Measurements from ENCODE around the gene RAB8A.
"Not testable (repeated sequence)": the region's sequence is repeated elsewhere in the genome, so short reads cannot be mapped to it uniquely, and the experiment has no call there.

RAB8A gene

DNA sequence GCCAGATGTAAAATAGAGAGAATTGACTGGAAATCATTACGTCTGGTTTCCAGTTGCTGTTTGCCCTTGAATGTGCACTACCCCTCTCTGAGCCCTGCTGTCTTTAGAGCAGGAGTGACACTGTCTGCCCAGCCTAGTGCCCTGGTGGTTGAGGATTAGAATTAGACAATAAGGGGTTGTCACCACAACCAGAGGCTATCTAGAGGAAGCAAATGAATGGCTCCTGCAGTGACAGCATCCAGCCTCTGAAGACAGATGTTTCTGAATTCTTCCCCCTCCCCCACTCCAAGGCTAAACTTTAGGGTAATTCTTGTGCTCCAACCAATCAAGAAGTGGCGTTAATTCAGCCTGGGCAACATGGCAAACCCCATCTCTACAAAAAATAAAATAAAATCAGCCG lies 2.0 kb downstream of the RAB8A start:
- DNase-seq, result no peak

- no peak for DNase-seq
Measured at GRCh38 chr19:16115301-16116039, 3.8 kb downstream of the RAB8A start.

DNA sequence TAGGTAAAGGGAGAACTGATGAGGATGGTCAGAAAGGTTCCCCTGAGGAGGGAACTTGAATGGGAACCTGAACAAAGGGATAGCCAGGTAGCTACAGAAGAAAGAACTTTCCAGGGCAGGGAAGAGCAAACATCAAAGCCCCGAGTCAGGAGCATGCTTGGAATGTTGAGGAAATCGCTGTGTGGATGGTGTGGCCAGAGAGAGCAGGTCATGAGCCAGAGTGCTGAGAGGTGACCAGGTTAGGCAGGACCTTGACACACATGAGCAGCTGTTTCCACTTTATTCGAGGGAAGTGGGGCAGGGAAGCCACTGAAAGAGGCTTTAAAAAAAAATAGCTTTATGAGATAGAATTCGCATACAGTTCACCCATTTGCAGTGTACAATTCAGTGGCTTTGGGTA lies 4.4 kb downstream of the RAB8A start:
- DNase-seq, result no peak

DNA sequence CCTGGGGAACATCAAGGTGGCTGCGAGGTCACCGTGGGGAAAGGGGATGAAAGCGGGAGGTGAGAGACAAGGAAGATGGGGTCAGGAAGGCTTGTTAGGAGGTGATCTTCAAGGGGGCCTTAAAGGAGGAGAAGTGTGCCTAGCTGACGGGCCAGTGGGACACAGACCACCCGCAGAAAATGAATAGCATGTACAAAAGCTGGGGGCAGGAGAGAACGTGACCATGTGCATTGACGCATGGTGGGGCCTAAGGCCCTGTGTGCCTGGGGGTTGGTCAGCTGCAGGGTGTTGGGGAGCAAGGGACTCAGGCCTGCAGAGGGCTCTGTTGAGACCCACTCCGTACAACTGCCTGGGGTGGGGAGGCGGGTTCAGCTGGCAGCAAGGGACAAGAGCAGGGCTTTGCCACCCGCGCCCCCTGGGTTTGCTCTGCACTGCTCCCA lies 5.9 kb downstream of the RAB8A start:
- DNase-seq, result no peak

DNA sequence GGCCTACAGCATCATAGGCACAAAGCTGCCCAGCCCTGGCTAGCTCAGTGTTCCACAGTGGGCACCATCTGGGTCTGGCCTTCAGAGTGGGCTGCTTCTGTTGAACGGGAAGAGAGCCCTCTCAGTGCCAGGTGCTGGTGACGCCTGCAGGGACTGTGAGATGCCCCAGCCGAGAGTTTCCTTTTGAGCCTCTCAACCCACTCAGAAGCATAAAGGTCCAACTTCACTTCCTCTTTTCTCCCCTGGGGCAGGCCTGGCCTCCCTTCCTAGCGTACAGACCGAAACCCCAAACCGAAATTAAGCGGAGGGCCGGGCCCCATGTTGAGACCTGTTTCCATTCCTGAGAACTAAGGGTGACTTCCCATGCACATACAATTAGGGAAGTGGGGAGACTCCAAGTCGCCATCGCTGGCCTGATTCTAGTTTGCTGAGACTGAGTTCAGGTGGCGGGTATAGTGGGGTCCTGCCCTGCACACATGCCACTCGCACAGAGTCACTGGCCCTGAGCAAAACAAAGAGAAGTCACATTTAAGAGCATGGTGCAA lies 6.9 kb downstream of the RAB8A start:
- DNase-seq, result no peak

- not testable (repeated sequence) for DNase-seq
Measured at GRCh38 chr19:16119075-16119857, 7.6 kb downstream of the RAB8A start.

GRCh38 chr19:16121141-16121540 lies 9.5 kb downstream of the RAB8A start:
- DNase-seq, result no peak

DNA sequence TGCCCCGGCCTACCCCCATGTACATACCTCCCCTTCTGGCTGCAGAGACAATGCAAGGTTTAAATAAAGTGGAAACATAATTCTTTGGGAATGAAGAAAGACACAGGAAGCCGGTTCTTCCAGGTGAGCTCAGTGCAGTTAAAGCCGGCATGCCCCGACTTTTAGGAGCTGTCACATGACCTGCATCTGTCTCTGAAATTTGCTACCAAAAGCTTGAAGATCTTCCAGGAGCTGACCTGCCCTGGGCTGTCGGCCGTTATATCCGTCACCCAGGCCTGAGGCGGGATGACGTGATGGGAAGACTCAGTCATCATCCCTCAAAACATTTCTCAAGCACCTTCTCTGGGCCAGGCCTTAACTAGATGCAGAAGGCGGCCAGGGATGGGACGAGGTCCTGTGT lies 10.3 kb downstream of the RAB8A start:
- no peak for DNase-seq

GRCh38 chr19:16124953-16125352 lies 13.3 kb downstream of the RAB8A start:
- DNase-seq, result no peak

DNA sequence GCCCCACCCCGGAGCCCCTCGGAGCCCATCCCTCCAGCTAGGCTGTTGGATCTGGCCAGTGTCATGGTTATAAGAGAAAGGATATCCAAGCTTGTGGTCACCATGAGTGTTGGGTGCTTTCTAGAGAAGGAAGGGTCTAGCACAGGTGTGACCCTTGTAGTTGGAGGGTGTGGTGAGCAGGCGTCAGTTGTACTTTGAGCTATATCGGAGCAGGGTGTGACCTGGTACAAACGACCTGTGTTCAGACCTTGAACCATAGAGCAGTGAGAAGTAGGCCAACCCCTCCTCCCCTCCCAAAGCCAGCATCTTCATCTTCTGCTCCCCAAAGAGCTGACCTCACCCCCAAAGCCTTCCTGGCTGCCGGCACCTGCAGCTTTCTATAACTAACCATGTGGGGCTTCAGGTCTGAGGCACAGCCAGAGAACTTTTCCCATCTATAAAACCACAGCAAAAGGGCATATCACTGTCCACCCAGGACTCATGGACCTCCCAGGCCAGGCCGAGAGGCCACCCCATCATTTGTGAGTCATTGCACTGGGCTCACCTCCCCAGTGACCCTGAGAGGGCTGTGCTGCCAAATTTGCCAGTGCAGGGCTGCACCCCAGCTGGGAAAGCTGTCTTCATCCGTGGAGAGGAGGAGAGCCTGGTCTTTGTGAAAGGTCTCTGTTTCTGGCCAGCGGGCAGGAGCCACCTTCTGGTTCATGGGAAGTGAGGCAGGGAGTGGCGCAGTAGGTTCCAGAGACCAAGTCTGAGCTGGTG lies 14.2 kb downstream of the RAB8A start:
- no peak for DNase-seq

GRCh38 chr19:16127080-16127479 lies 15.4 kb downstream of the RAB8A start:
- DNase-seq, result no peak

DNA sequence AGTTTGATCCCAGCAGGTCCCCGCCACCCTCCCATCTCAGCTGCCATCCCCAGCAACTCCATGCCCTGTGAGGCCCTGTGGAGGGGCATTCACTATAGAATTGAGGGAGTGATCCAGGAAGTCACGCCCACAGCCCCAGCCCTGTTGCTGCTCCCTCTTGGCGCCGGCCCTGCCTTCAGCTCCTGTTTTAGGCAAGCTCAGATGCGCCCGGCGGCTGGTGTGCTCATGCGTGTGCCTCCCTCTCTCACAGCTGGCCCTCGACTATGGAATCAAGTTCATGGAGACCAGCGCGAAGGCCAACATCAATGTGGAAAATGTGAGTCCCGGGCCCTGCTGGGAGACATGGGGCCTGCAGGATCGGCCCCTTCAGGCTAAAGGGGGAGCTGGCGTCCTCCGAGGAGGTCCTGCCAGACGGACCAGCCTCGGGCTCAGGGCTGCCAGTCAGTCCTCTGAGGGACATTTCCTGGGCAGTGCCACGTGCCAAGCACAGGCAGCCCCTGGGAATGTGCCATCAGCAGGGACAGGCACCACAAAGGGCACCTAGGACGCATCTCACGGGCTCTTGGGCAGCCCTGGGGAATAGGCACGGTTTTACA lies 16.2 kb downstream of the RAB8A start:
- DNase-seq, result no peak

DNA sequence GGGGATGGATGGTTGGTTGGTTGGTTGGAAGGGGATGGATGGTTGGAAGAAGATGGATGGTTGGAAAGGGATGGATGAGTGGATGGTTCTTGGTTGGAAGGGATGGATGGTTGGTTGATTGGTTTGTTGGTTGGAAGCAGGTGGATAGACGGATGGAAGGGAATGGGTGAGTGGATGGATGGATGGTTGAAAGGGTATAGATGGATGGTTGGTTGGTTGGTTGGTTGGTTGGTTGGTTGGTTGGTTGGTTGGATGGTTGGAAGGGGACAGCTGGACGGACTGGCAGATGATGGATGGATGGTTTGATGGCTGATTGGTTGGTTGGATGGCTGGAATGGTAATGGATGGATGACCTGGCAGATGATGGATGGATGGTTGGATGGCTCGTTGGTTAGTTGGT lies 20.0 kb downstream of the RAB8A start:
- no peak for DNase-seq

- DNase-seq, result no peak
Measured at GRCh38 chr19:16133818-16134217, 22.1 kb downstream of the RAB8A start.

GRCh38 chr19:16134510-16134909 lies 22.8 kb downstream of the RAB8A start:
- no peak for DNase-seq

DNA sequence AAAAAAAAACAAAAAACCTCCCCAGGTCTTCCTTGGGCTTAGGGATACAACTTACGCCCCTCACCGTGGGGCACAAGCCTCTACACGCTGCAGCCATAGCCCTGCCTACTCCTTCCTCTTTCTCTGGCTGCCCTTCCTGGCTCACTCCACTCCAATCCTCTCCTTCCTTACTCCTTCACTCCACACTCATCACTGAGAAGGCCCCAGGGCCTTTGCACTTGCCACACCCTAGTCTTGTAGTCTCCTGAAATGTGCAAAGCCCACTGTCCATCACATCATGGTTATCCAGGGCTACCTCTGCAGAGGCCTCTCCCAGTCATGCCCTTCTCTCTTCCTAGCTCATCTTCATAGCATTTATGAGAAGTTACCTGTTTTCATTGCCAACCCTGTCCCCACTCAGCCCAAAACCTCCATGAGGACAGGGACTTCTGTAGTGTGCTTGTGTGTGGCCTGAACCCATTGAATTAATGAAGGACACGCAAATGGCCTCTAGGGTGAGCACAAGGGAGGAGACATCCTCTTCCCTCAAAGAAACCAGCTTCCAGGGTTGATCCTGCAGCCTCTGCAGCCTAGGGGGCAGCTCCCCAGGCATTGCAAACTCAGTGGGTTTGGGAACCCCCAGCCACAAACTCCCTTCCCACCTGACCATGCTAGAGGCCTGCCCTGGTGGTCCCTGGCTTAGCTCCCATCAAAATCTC lies 23.9 kb downstream of the RAB8A start:
- no peak for DNase-seq

DNA sequence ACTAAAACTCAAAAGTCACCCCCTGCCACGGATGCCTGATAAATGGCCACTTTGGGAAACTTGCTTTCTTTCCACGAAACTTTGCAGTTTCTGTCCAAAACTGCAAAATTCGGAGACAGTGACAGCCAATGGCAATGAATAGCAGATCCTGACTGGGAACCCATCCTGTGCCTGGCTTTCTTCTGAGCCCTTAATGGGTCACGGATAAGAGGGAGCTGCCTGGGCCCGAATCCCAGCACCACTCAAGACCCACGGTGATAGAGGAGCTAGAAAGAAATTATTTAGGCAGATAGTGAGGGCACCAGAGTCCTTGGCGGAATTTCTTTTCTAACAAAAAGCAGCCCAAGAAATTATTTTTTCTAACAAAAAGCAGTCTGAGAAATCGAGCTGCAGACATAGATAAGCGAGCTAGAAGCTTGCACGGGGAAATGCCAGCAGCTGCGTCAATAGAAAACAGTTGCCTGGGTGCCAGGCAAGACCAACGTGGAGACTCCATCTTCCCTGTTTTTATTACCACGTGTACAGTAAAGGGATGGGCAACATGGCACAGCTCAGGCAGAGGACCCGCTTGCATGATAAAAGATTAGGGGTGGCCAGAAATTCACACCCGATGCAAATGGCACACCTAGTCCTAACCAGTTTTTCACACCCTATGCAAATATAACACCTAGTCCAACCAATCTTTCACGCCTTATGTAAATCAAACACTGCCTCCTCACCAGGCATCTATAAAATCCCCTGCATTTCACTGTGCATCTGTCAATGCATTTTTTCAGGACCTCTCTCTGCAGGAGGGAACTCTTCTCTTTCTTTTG lies 24.7 kb downstream of the RAB8A start:
- DNase-seq, result no peak

DNA sequence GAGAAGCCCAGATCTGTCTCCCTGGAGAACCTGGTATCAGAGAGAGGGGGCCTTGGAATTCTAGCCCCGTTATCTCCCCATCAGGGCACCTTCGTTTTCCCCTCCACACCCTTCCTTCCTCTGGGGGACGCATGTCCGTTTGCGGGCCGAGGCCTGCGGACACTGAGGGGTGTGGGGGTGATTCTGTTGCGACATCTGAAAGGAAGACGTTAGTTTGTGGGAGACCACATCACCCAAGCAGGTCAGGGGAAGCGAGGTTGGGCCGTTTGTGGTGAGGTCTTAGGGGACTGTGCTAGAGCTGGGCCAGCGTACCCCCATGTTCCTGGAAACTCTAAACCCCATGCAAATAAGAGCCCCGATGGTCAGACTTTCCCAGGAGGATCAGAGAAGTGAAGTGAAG lies 28.1 kb downstream of the RAB8A start:
- DNase-seq, result no peak

DNA sequence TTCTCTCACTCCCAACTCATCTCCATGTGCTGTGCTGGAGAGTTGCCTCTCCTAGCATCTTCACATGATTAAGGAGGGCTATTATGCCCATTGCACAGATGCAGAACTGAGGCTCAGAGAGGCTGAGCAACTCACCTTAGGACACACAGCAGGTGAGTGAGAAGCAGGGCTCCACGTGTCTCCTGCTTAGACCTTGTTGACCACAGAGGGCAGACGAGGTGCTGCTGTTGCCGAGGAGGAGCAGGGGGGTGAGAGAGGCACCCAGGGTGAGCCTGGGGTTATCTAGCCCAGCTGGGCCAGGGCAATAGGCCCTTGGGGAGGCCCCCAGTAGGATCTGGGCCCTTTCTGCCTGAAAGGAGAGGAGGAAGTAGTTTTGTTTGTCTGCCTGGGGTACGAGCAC lies 29.4 kb downstream of the RAB8A start:
- DNase-seq, result no peak

DNA sequence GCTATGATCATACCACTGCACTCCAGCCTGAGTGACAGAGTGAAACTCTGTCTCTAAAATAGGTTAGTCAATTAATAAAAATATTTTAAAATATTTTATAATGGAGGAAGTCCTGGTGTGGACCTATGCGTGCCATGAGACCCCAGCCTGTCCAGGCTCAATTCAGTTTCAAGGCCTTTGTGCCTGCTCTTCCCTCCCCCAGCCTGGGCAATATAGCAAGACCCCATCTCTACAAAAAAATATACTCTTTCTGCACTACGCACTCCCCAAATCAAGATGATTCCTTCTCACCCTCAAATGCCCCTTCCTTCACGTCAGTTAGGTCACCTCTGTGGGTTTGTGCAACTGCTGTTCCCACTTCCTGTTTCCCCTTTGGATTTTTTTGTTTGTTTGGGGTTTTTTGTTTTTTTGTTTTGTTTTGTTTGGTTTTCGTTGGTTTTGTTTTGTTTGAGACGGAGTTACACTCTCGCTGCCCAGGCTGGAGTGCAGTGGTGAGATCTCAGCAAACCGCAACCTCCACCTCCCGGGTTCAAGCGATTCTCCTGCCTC lies 30.4 kb downstream of the RAB8A start:
- no peak for DNase-seq
